Fibroblast of lung (primary cell): ENCODE data around the gene LRMDA. TPM values are rescaled to one million over a fixed set of nuclear protein-coding genes. Genes with fewer than 3 reads are reported as not detected.

Source experiments
- DNase-seq, 2 donors: peaks; one replicate each; pipeline versions ENCODE4 v3.0.0 to v3.0.0-alpha.2; 2010; ENCODE audit warnings: low read depth in 2 of 2
- H2AFZ ChIP-seq: 2 replicates; pipeline ENCODE4 v1.5.1; 2012; ENCODE audit warnings: low read length, control low read depth, inconsistent platforms
- H3K27ac ChIP-seq: 2 replicates; pipeline ENCODE4 v1.5.1; 2011; ENCODE audit warnings: low read length, control low read depth; ENCODE audit not compliant: insufficient read depth
- H3K27me3 ChIP-seq: 2 replicates; pipeline ENCODE4 v1.5.1; 2011; ENCODE audit warnings: mild to moderate bottlenecking, low read length; ENCODE audit not compliant: control insufficient read depth, insufficient read depth
- H3K36me3 ChIP-seq: 2 replicates; pipeline ENCODE4 v1.5.1; 2011; ENCODE audit warnings: low read length; ENCODE audit not compliant: control insufficient read depth, insufficient read depth
- H3K4me1 ChIP-seq: 2 replicates; pipeline ENCODE4 v1.5.1; 2011; ENCODE audit warnings: low read length; ENCODE audit not compliant: control insufficient read depth, insufficient read depth; ENCODE audit errors: extremely low read depth
- H3K4me2 ChIP-seq: 2 replicates; pipeline ENCODE4 v1.5.1; 2011; ENCODE audit warnings: low read length, control low read depth; ENCODE audit not compliant: insufficient read depth; ENCODE audit errors: extremely low read depth
- H3K4me3 ChIP-seq, 4 experiments: fragments of 200-600 bp in 1 of 4; sonication (generic) in 1 of 4; replicated peaks in 1 of 4; 2 replicates each; pipeline ENCODE4 v1.5.1; 2011 to 2016; ENCODE audit warnings: low read length in 4 of 4, low read depth in 3 of 4, mild to moderate bottlenecking in 3 of 4, control low read depth in 2 of 4, inconsistent platforms in 1 of 4, mixed read lengths in 1 of 4; ENCODE audit not compliant: insufficient read depth in 1 of 4; ENCODE audit errors: control extremely low read depth in 1 of 4
- H3K79me2 ChIP-seq: 2 replicates; pipeline ENCODE4 v1.5.1; 2012; ENCODE audit warnings: mild to moderate bottlenecking, low read length, inconsistent platforms; ENCODE audit not compliant: control insufficient read depth, insufficient read depth
- H3K9ac ChIP-seq: 2 replicates; pipeline ENCODE4 v1.5.1; 2011; ENCODE audit warnings: mild to moderate bottlenecking, low read length, control low read depth; ENCODE audit not compliant: insufficient read depth
- H3K9me3 ChIP-seq: 2 replicates; pipeline ENCODE4 v1.5.1; 2012; ENCODE audit warnings: low read depth, low read length; ENCODE audit not compliant: control insufficient read depth, insufficient read depth
- H4K20me1 ChIP-seq: 2 replicates; pipeline ENCODE4 v1.5.1; 2011; ENCODE audit warnings: low read length; ENCODE audit not compliant: control insufficient read depth, insufficient read depth; ENCODE audit errors: extremely low read depth
- CTCF ChIP-seq, 2 donors: IDR thresholded peaks in 1 of 2; conservative IDR thresholded peaks in 1 of 2; 1 replicate in 1 of 2; 2 replicates in 1 of 2; pipeline ENCODE4 v1.5.1; 2011 to 2012; ENCODE audit warnings: low read length in 2 of 2, control low read depth in 1 of 2, inconsistent platforms in 1 of 2, low read depth in 1 of 2, mild to moderate bottlenecking in 1 of 2
- EZH2 ChIP-seq: IDR thresholded peaks from 2 replicates; pipeline ENCODE4 v1.5.1; 2012; ENCODE audit warnings: low read length, control low read depth, mild to moderate bottlenecking; ENCODE audit errors: missing control alignments
- polyA plus RNA-seq, 2 donors: library from polyadenylated mRNA; depleted of rRNA in 1 of 2; stranded (reverse) in 1 of 2; unstranded in 1 of 2; fragments of >200 nt; gene quantifications; 2 replicates each; pipeline ENCODE4 v1.2.1, GENCODE V29; 2011 to 2012; ENCODE audit warnings: missing spikeins in 1 of 2
- total RNA-seq: library from RNA; depleted of rRNA; stranded (reverse); fragments of >200 nt; gene quantifications from 2 replicates; pipeline ENCODE4 v1.2.1, GENCODE V29; 2014

LRMDA gene
- total and polyA plus RNA-seq, 2 donors (not counting 1 experiment from before 2014, with no cell fraction given) = 1.7 to 2.0 TPM

GRCh38 chr10:75648854-75649253 is 217.4 kb downstream of the LRMDA start:
- DNase-seq = no peak
- Histone ChIP-seq H3K27me3 (no peaks in the 10 kb centered on the region), H3K36me3 (no peaks in the 10 kb centered on the region), H3K4me3 (no peak overlapping the region), H4K20me1 (no peaks in the 10 kb centered on the region), H3K4me2 (no peak overlapping the region), H3K9ac (no peak overlapping the region), H3K9me3 (no peaks in the 10 kb centered on the region), H3K27ac (no peak overlapping the region), H3K4me1 (no peaks in the 10 kb centered on the region), H2AFZ (no peak overlapping the region), H3K79me2 (no peaks in the 10 kb centered on the region)
- TF ChIP-seq CTCF (conservative IDR thresholded peaks at IDR 0.05 in 1 of 2, IDR thresholded peaks at IDR 0.05 in 1 of 2; ENCODE audit: low read depth in 1 of 2, low read length in 2 of 2) (no peak), EZH2 (no peak)

- Histone ChIP-seq H3K36me3 (no peaks in the 10 kb centered on the region), H3K27ac (no peak overlapping the region), H3K4me2 (no peak overlapping the region), H4K20me1 (no peaks in the 10 kb centered on the region), H3K4me1 (no peaks in the 10 kb centered on the region), H3K79me2 (no peaks in the 10 kb centered on the region), H3K4me3 (no peak overlapping the region), H3K9ac (no peak overlapping the region), H3K27me3 (no peaks in the 10 kb centered on the region), H2AFZ (no peak overlapping the region), H3K9me3 (no peaks in the 10 kb centered on the region)
- TF ChIP-seq CTCF (conservative IDR thresholded peaks at IDR 0.05 in 1 of 2, IDR thresholded peaks at IDR 0.05 in 1 of 2; ENCODE audit: low read depth in 1 of 2, low read length in 2 of 2) = no peak
- no peak for TF ChIP-seq EZH2
- DNase-seq = no peak
Observed at GRCh38 chr10:75649466-75649865, 218.0 kb downstream of the LRMDA start.

GRCh38 chr10:75650648-75651047 is 219.2 kb downstream of the LRMDA start:
- Histone ChIP-seq H3K4me3 (no peak overlapping the region), H3K27ac (no peak overlapping the region), H3K27me3 (no peaks in the 10 kb centered on the region), H3K79me2 (no peaks in the 10 kb centered on the region), H3K9me3 (no peaks in the 10 kb centered on the region), H4K20me1 (no peaks in the 10 kb centered on the region), H3K9ac (no peak overlapping the region), H2AFZ (no peak overlapping the region), H3K4me1 (no peaks in the 10 kb centered on the region), H3K36me3 (no peaks in the 10 kb centered on the region), H3K4me2 (no peak overlapping the region)
- TF ChIP-seq EZH2 = no peak
- TF ChIP-seq CTCF (conservative IDR thresholded peaks at IDR 0.05 in 1 of 2, IDR thresholded peaks at IDR 0.05 in 1 of 2; ENCODE audit: low read depth in 1 of 2, low read length in 2 of 2) = no peak
- no peak for DNase-seq
